ENCODE data around the gene RSU1.

The RSU1 gene

DNA sequence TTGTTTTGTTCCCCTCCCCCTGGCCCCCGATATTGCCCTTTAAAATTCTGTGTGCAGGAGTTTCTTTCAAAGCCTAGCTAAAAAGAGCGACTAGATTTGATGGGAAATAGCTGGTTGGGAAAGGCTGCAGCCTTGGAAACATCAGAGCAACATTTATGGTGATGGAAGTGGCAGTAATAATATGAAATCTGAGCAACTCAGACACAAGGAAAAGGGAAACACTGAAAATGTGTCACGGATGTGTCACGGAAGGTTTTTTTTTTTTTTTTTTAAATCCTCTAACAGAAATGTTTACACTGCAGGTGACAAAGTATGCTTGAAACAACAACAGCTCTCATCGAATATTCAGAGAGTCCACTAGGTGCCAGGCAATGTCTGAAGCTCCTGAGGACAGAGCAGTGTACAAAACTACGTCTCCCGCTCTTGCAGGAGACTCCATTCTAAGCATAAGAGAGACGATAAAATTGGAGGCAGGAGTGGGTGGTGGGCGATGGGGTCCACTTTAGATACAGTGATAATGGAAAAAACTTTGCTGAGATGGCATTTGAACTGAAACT, 143.0 kb downstream of the RSU1 start:
- no peak for DNase-seq (ENCODE audit: low read depth in 3 of 3)

DNA sequence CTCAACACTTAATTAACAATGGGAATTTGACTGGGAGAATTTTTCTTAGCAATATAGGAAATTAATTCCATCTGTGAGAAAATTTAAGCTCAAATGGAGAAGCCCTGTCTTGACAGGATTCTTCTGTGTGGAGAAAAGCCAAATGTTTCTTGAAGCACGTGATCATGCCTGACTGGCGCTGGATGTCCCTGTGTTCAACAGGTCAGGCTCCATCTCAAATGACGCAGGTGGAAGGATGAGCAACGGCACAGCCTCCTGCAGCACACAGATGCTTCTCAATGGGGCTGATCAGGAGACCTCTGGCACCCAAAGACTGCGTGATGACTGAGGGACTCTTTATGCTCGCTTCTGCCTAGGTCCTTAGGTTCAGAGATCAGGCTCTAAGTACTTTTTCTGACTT, 143.8 kb downstream of the RSU1 start:
- no peak for DNase-seq (ENCODE audit: low read depth in 3 of 3)

DNA sequence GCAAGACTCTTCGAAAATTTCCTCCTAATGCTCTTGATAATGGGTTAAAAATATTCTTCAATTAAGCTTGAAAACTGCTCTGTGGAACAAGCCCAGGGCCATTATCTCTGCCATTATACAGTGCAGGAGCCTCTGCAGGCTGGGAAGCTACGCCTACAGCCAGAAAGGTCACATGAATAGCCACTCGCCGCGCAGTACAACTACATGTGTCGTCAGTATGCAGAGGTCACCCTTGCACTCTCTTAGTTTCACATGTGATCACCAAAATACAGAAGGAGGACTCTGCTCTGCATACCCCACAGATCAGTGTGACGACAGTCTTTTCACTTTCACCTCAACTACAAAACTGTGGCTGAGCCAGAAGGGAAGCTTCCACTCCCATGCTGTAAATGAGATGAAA, 153.8 kb downstream of the RSU1 start:
- DNase-seq (ENCODE audit: low read depth in 3 of 3): no peak

DNA sequence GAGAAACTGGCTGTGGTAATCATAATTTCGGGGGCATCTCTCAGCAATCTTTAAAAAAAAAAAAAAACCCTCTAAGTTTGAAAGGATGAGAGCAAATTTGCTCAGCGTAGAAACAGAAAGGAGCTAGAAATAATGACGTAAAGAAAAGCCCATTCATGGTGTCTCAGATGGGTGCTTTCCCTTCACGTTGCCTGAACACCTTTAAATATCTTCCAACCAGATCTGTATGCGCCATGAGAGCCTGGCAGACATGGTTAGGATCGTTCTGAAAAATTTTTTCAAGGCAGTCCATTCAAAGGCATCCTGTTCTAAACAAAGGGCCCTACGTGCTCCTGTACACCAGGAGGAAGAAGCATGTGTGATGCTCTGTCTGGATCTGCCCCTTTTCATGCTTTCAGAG, 154.3 kb downstream of the RSU1 start:
- DNase-seq (ENCODE audit: low read depth in 3 of 3): no peak

DNA sequence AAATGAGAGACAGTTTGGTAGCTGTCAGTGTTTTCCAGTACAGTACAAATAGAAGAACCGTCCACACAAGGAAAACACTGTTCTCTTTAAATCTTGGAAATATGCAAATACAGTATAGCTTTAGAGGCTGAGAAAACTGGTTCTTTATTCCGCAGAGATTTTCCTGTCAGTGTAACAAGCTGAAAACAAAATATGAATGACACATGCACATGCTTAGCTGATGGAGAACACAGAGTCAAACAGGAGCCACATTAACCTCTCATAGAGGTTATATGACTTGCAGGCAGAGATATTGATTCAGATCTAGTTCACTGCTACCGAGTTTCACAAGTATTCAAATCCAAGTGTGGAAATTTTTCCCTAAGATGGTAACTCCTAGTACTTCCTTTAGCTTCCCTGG, 160.3 kb downstream of the RSU1 start:
- DNase-seq (ENCODE audit: low read depth in 3 of 3): no peak

DNA sequence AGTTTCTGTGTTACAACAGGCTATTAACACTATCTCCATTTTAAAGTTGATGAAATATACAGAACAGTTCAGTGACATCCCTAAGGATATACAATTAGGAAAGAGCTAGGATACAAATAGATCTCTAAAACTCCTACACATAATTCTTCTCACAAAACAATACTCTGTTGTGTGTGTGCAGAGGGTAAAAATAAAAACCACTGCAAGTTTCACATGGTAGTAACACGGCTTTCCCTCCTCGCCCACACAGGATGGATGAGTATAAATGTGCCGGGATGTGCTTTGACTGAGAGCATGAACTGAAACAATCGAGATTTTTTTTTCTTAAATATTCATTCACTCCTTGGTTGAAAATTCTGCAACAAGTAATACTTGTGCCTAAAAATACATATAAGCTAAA, 164.0 kb downstream of the RSU1 start:
- no peak for DNase-seq (ENCODE audit: low read depth in 3 of 3)

DNA sequence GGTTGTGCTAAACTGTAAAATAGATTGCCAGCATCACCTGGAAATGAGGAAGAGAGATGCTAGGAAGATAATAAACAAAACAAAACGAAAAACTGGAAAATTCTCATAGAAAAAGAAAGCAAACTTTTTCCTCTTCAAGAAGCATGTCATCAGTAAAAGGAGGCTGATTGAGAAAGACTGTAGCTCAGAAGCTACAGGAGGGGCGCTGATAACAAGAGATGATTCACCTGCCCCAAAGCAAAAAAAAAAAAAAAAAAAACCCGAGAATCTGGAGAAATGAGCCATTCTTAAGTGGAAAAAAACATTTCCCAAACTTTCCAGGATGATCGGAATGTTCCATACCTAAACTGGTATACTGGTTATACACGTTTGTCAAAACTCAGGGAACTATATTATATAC, 165.1 kb downstream of the RSU1 start:
- no peak for DNase-seq (ENCODE audit: low read depth in 3 of 3)

DNA sequence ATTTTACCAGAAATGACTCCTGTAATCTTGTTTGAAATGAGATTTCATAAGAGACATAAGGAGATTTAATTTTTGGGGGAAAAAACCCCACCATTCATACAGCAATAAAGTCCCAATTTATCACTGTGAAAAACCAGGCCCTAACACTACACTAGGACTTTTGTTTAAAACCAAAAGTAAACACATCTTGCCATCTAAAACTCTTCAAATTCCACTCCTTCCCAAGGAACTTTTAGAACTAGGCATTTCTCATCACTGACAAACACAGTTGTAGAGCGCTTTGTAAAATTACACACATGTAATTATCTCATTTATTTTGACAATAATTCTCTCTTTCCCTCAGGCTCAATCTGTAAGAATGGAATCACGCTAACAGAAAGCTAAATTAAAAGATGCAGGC, 167.5 kb downstream of the RSU1 start:
- DNase-seq (ENCODE audit: low read depth in 3 of 3): no peak

DNA sequence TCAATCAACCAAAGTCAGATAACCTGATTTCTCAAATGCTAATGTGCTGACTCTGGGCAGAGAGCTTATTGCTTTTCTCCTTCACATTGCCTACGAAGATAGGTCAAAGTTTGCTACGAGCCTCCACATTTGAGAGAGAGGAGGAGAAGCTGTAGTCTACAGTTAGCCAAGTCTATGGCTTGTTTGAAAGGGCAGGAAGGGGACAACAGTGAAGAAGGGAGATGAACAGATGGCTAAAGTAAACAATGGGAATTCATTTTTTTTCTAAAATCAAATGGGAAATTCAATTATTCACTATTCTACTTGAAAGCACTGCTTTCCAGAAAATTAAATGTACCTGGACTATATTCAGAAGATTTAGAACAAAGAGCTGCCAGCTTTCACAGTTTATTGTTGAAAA, 168.9 kb downstream of the RSU1 start:
- DNase-seq (ENCODE audit: low read depth in 3 of 3): no peak

DNA sequence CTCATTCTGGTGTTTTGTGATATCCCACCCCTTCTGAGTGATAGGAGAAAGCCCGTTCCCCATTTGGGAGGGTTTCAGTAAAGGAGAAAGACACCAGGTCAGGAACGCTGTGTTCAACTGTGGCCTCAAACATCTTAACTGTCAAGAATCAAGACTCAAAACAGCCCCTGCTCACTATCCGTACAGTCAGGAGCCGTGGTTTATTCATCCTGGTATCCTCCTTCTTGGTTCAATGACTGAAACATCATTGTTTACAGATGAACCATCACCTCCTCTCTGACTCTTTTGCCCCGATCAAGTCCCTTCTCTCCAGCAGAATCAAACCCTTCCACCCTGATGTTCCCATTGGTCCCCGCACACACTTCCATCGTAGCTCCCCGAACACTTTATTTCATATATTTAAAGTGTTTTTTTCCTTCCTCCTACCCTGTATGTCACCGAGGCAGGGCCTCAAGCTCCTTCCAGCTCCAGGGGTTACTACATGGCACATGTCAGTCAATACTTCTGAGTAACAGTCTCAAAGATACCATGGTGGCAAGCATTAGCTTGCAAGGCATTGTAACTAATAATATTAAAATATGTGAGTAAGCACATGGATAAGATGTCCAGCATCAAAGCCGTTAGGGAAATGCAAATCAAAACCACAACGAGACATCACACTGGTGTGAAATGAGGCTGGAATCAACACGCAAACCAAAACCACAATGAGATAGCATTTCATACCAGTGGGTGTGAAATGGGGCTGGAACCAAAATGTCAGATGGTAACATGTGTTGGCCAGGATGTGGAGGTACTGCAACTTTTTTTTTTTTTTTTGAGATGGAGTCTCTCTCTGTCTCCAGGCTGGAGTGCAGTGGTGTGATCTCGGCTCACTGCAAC, 170.8 kb downstream of the RSU1 start:
- DNase-seq (ENCODE audit: low read depth in 3 of 3): no peak

DNA sequence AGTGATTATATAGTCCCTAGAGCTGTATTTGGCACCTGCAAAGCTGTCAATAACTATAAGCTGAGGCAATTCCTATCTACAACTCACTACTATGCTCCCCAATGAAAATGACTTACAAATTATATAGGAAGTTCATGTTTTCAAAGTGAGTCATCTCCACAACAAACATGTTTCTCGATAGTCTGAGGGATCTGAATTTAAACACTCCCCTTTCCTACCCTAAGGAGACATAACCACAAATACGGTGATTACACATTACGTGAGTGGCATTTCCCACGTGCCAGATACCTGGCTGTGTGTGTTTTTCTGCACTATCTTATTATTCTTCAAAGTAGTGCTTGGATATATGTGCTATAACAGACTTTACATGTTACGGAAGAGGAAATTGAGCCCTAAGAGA, 173.1 kb downstream of the RSU1 start:
- no peak for DNase-seq (ENCODE audit: low read depth in 3 of 3)

DNA sequence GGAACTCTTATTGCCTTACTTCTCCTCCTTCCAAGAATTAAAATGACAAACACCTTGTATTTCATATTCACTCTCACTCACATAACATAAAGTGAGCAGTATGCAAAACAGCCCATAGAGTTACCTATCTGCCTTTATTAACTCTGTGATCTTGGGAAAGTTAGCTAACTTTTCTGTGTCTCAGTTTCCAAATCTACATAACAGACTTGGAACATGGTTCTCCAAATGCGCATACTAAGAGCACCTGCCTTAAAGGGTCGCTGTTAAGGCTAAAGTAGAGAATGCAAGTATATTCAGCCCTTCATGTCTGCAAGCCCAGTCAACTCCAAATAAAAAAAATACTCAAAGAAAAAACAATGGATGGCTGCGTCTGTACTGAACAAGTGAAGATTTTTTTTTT, 173.7 kb downstream of the RSU1 start:
- no peak for DNase-seq (ENCODE audit: low read depth in 3 of 3)

DNA sequence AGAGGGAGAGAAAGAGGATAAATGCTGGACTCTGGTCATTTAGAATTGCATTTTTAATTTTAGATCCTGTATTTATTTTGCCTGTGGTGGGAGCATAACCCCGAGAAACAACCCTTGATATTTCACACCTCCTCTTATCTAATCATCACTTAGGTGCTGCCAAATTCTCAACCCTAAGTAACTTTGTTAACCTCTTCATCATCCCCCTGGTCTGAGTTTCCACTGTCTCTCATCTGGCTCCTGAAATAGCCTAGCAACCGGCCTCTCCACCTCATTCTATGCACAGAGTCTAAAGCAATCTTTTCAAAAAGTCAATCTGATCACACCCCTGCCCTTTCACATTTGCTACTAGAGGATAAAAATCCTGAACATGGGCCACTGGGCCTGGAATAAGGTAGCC, 177.1 kb downstream of the RSU1 start:
- no peak for DNase-seq (ENCODE audit: low read depth in 3 of 3)

DNA sequence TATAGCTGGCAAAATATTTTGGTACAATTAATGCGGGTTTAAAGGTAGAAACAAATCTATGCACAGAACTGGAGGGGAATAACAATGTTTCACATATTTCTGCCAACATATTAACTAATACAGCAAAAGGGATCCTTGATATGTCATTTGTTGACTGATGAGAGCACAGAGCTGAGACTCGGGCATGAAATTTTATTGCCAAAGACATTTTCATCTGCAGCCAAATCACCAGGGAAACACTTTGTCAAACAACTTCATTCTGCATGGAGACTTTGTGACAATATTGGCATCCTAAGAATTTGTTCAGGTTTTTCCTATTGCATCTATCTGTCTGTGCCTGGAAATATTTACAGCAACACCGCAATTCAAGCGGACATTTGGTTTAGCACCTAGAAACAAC, 177.8 kb downstream of the RSU1 start:
- DNase-seq (ENCODE audit: low read depth in 3 of 3): no peak

DNA sequence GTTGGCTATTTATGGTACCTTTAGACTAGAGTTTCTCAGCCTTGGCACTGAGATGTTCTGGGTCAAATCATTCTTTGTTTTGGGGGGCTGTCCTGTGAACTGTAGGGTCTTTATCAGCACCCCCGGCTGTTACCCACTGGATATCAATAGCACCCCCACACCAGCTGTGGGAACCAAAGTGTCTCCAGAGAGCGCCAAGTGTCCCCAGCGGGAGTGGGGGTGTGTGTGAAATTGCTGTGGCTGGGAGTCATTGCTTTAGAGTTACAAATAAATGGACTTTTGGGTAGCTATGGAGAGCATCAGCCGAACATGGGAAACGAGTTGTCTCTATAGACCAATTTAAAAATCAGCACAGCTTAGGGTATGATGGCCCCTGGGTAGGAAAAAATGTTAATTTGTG, 184.2 kb downstream of the RSU1 start:
- no peak for DNase-seq (ENCODE audit: low read depth in 3 of 3)

DNA sequence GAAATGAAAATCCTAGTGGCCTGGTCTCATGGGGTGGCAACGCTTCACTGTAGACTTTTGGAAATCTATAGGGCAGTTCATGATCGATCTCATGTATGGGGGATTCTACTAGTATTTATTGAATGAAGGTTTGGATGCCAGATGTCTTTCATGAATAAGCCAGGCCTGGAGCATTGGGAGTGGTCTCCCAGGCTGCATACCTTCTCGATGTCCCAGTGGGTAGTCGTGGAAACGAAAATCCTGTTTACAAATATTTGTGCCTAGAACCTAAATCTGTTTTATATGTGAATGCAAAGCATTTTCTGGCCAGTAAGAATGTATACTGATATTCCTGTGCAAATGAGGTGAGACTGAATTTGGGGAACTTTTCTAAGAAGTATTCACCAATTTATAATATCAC, 190.5 kb downstream of the RSU1 start:
- no peak for DNase-seq (ENCODE audit: low read depth in 3 of 3)

DNA sequence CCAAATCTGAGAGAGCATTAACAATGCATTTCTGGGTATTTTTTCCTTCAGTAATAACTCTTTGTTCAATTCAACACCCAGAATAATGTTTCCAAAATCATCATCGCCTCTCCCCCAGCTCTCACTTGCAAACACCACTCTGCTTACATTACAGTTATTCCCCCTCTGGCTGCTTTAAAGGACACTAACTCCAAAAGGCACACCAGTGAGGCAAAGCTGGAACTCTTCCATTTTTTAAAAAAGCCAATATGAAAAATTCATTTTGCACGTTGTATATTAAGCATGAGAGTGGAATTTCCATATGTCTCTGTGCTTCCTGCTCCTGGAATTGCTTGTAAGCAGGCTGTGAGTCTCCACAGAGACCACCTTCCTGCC, 204.3 kb downstream of the RSU1 start:
- DNase-seq (ENCODE audit: low read depth in 3 of 3): no peak

DNA sequence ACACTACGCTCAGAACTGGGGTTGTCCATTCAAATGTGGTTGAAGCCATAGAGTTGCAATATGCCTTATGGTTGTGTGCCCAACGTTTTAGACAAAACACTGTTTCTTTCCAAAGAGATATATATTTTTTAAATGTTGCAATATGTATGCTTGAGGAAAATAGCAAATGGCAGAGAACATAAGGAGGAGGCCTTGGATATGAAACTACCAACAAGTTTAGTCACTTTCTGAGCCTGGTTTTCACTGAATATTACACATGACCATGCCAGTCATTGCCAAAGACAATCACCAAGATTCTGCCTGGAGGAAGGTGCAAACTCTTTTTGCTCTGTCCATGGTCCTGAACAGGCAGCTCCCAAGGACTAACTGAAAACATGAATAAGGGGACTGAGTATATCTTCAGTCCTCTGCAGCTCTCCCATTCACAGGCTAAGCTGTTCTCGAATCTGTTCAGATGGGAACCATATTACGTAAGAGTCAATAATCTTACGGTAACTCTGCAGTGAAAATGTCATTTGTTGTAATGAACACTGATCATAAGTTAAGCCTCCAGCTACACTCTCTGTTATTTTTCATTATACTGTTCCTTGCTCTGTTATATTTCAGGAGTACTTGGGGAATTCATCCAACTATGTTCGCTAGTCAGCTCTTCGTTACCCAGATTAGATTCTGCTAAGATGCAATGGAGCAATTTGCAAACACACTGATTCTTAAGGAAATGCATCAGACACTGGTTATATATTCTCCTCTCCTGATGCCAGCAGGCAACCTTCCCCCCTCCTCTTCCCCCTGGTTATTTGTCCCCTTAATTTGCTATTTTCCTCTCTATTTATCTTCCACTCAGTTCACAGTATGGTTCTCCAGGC, 204.9 kb downstream of the RSU1 start:
- no peak for DNase-seq (ENCODE audit: low read depth in 3 of 3)

DNA sequence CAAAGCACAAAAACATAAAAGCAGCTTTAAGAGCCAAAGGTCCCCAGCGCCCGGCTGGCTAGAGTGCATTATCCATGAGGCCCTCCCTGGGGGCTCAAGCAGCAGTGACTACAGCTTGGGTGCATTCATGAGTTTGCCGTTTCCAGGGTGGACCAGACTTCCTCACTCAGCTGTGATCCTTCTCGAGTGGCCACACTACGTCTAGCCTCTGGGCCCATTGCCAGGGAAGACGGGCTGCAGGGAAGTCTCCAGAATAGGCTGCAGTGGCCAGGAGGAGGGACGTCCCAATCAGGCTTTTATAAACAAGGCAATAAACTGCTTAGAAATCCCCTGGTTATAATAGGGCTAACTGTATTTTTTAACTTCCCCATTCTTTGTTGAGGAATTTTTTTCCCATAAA, 206.2 kb downstream of the RSU1 start:
- no peak for DNase-seq (ENCODE audit: low read depth in 3 of 3)

DNA sequence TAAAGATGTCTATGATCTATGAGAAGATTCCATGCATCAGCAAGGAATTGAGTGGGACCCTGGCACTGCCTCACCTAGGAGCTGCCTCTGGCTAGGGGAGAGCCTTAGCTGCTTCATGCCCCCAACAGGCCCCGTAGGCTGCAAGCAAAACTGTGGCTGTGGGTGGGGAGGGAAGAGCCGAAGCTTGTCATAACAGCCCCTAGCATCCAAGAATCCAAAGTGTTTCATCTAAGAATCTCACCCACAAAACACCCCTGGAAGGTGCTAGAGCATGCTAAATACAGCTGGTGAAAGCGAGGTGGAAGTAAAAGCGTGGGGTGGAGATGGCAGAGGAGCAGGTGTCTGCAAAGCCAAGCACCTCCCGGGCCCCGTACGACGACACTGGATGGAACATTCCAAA, 208.0 kb downstream of the RSU1 start:
- DNase-seq (ENCODE audit: low read depth in 3 of 3): no peak

DNA sequence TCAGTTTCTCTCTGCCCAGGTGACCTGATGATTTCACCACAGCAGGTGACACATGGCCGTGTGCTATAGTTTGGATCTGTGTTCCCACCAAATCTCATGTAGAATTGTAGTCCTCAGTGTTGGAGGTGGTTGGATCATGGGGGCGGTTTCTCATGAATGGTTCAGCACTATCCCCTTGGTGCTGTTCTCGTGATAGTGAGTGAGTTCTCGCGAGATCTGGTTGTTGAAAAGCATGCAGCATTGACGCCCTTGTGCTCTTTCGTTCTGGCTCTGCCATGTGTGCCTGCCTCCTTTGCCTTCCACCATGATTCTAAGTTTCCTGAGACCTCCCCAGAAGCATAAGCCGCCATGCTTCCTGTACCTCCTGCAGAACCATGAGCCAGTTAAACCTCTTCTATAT, 210.3 kb downstream of the RSU1 start:
- no peak for DNase-seq (ENCODE audit: low read depth in 3 of 3)

DNA sequence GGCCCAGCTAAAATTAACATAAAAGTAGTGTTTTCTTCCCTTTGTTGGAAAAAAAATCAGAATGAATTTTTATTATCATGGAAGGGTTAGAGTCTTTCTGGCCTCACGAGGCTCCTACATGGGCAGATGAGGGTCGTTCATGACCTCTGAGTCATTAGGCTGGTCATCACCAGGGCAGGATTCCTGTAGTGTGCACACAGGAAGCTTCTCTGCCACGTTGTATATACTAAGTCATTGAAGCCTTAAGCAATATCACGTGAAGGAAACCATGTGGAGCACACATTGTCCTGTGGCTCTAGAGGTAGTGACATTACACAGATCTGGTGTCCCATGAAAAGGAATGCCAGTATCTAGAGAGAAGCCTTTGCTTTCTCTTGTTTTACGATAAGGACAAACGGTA, 210.8 kb downstream of the RSU1 start:
- DNase-seq (ENCODE audit: low read depth in 3 of 3): no peak

DNA sequence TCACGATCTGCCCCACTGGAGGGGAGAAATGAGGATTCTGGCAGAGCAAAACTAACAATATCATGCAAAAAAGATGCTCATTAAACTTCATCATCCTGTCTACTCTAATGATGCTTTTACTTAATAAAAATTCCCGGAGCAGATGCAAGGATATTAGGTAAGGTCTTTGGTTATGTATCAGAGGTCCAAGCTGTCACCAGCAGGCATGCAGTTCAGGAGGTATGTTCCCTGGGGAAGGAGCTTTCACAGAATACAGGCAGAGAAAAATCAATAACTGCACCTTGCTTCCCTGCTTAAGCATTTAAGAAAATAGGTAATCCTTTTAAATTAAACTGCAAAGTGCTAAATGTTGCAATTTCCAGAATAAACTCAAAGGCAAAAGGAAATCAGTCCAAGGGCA, 213.9 kb downstream of the RSU1 start:
- DNase-seq (ENCODE audit: low read depth in 3 of 3): no peak
